Sigmoid colon (tissue), 7 donors: ENCODE data around the gene PPP1CB. TPM values are rescaled to one million over a fixed set of nuclear protein-coding genes. Genes with fewer than 3 reads are reported as not detected.
A peak's percentile ranks its signal among the peaks of the same experiment; 100 is the strongest.
"Not testable (repeated sequence)": the region's sequence is repeated elsewhere in the genome, so short reads cannot be mapped to it uniquely, and the experiment has no call there.

ENCODE experiments used
- DNase-seq: peaks from one replicate; pipeline ENCODE4 v3.0.0-alpha.2; 2019
- H3K27ac ChIP-seq, 4 donors: fragments of 200-600 bp; sonication (generic); one replicate each; pipeline ENCODE4 v1.5.1; 2016 to 2019; ENCODE audit warnings: mild to moderate bottlenecking in 1 of 4
- H3K27me3 ChIP-seq, 3 donors: fragments of 200-600 bp; sonication (generic); one replicate each; pipeline ENCODE4 v1.5.1; 2019; ENCODE audit warnings: mild to moderate bottlenecking in 1 of 3
- H3K36me3 ChIP-seq, 4 donors: fragments of 200-600 bp; sonication (generic); one replicate each; pipeline ENCODE4 v1.5.1; 2016 to 2019
- H3K4me1 ChIP-seq, 4 donors: fragments of 200-600 bp; sonication (generic); one replicate each; pipeline ENCODE4 v1.5.1; 2017 to 2019
- H3K4me3 ChIP-seq, 4 donors: fragments of 200-600 bp; sonication (generic); one replicate each; pipeline ENCODE4 v1.5.1; 2017 to 2019; ENCODE audit warnings: mild to moderate bottlenecking in 2 of 4, moderate library complexity in 1 of 4
- H3K9me3 ChIP-seq, 4 donors: fragments of 200-600 bp in 3 of 4; sonication (generic) in 3 of 4; one replicate each; pipeline versions ENCODE4 v1.5.1 to v1.6.1; 2013 to 2019
- EP300 ChIP-seq, 4 donors: sonication (generic); formaldehyde crosslinking; IDR thresholded peaks; one replicate each; pipeline ENCODE4 v1.6.1; 2017; ENCODE audit warnings: antibody characterized with exemption in 4 of 4
- POLR2A ChIP-seq, 2 donors: fragments of 450-650 bp; IDR thresholded peaks; one replicate each; pipeline ENCODE4 v1.6.1; 2016; ENCODE audit warnings: antibody characterized with exemption in 2 of 2, mild to moderate bottlenecking in 2 of 2, moderate library complexity in 2 of 2
- POLR2AphosphoS5 ChIP-seq, 4 donors: sonication (generic); formaldehyde crosslinking; IDR thresholded peaks; one replicate each; pipeline ENCODE4 v1.6.1; 2017; ENCODE audit warnings: antibody characterized with exemption in 4 of 4
- WGBS, 2 donors: extraction: QIAGEN DNeasy Blood & Tissue Kit; methylation state at CpG; one replicate each; pipeline ENCODE4 v1.1.7; 2013; 5-methylcytosine and 5-hydroxymethylcytosine counted together
- intact Hi-C: fragments of 100-400 bp; cut with DNase I; formaldehyde crosslinking; loops from one replicate; pipeline ENCODE4 v1.15.1; 2023
- polyA plus RNA-seq, 3 donors: library from polyadenylated mRNA; stranded (reverse); fragments of 200-250 nt; gene quantifications; one replicate each; pipeline ENCODE4 v1.2.3, GENCODE V29; 2013
- total RNA-seq, 4 donors: library from RNA; depleted of rRNA; stranded (reverse); fragments of >200 nt; gene quantifications; one replicate each; pipeline ENCODE4 v1.1.0, GENCODE V29; 2016
- TF ChIP-seq, protein P1 (sequence below), 4 experiments: fragments of 450-650 bp in 3 of 4; fragments of 200-600 bp in 1 of 4; IDR thresholded peaks; one replicate each; pipeline ENCODE4 v1.5.1; 2016 to 2019; ENCODE audit warnings: antibody characterized with exemption in 4 of 4, mild to moderate bottlenecking in 3 of 4, moderate library complexity in 2 of 4
- donor health status: healthy with polysubstance abuse.
- donor health status: Bipolar disorder and iron deficiency.
- donor health status: healthy.

PPP1CB gene
- total and polyA plus RNA-seq, 7 donors, result 88.7 to 567 (median 446) TPM

GRCh38 chr2:28779001-28779400 is 27.4 kb downstream of the PPP1CB start:
- Histone ChIP-seq H3K36me3 (peaks cover 0 to 75% (median 44%) of the 10 kb centered on the region in 4 donors), H3K4me3 (no peak overlapping the region), H3K27me3 (no peaks in the 10 kb centered on the region), H3K4me1 (peaks cover 0 to 48% (median 31%) of the 10 kb centered on the region in 4 donors), H3K27ac (peak overlapping the region in 1 of 4 donors; percentile 33), H3K9me3 (no peaks in the 10 kb centered on the region)
- 95 to 96% methylated on average over 2 of the region's 2 CpGs for WGBS, 2 donors
- no peak for DNase-seq
- intact Hi-C loops, result no loop called here
- TF ChIP-seq POLR2AphosphoS5 (IDR thresholded peaks at IDR 0.05) (peak in 1 of 4 donors; percentile 15), EP300 (IDR thresholded peaks at IDR 0.05) (no peak)

DNA sequence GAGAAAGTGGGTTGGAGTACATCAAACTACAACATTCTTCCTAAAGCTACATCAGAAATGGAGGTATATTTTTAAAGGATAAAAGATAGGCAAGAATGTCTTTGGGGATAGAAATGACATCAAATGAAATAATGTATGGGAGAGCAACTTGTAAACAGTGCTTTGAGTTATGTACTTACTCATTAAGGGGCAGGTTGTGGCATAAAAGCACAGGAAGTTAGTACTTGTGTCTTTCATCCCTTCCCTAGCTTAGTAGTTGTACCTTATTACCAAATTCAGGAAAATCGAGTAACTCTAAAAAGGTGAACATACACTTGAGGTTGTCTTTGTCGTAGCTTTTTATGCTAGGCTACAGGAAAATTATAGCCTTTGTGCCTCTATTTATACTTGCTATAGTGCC is 28.9 kb downstream of the PPP1CB start:
- Histone ChIP-seq H3K9me3 (no peaks in the 10 kb centered on the region), H3K4me1 (peaks cover 0 to 33% (median 19%) of the 10 kb centered on the region in 4 donors), H3K27me3 (no peaks in the 10 kb centered on the region), H3K36me3 (peaks cover 0 to 90% (median 52%) of the 10 kb centered on the region in 4 donors), H3K27ac (peak overlapping the region in 1 of 4 donors; percentile 7), H3K4me3 (no peak overlapping the region)
- intact Hi-C loops, result no loop called here
- TF ChIP-seq EP300 (IDR thresholded peaks at IDR 0.05), result no peak
- TF ChIP-seq POLR2AphosphoS5 (IDR thresholded peaks at IDR 0.05), result no peak
- TF ChIP-seq POLR2A (IDR thresholded peaks at IDR 0.05), result no peak
- DNase-seq, result no peak
- WGBS, 2 donors, result 78 to 88% methylated on average over 2 of the region's 2 CpGs

- Histone ChIP-seq H3K36me3 (peaks cover 0 to 99% (median 68%) of the 10 kb centered on the region in 4 donors), H3K27ac (no peak overlapping the region)
These were observed 30.8 kb downstream of the PPP1CB start for GRCh38 chr2:28782423-28782822.

GRCh38 chr2:28784570-28784969 is 32.9 kb downstream of the PPP1CB start:
- DNase-seq, H3K9me3 ChIP-seq, H3K4me1 ChIP-seq, intact Hi-C loops, H3K4me3 ChIP-seq, H3K27me3 ChIP-seq: not testable (repeated sequence)
- peaks cover 7 to 99% (median 63%) of the 10 kb centered on the region in 4 donors for H3K36me3 ChIP-seq
- H3K27ac ChIP-seq, result peak overlapping the region in 1 of 4 donors; percentile 15
- 88 to 95% methylated on average over 7 of the region's 7 CpGs for WGBS, 2 donors

More at GRCh38 chr2:28782423-28782822, 30.8 kb downstream of the PPP1CB start:
- no peaks in the 10 kb centered on the region for H3K27me3 ChIP-seq
- intact Hi-C loops, result no loop called here
- no peak for DNase-seq
- H3K4me3 ChIP-seq, result no peak overlapping the region
- H3K9me3 ChIP-seq, result no peaks in the 10 kb centered on the region
- TF ChIP-seq POLR2A (IDR thresholded peaks at IDR 0.05) (no peak), EP300 (IDR thresholded peaks at IDR 0.05) (no peak), POLR2AphosphoS5 (IDR thresholded peaks at IDR 0.05) (no peak)
- TF ChIP-seq, protein P1, sequence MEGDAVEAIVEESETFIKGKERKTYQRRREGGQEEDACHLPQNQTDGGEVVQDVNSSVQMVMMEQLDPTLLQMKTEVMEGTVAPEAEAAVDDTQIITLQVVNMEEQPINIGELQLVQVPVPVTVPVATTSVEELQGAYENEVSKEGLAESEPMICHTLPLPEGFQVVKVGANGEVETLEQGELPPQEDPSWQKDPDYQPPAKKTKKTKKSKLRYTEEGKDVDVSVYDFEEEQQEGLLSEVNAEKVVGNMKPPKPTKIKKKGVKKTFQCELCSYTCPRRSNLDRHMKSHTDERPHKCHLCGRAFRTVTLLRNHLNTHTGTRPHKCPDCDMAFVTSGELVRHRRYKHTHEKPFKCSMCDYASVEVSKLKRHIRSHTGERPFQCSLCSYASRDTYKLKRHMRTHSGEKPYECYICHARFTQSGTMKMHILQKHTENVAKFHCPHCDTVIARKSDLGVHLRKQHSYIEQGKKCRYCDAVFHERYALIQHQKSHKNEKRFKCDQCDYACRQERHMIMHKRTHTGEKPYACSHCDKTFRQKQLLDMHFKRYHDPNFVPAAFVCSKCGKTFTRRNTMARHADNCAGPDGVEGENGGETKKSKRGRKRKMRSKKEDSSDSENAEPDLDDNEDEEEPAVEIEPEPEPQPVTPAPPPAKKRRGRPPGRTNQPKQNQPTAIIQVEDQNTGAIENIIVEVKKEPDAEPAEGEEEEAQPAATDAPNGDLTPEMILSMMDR (IDR thresholded peaks at IDR 0.05), result no peak
- WGBS, 2 donors, result 64 to 80% methylated on average over 3 of the region's 3 CpGs
- H3K4me1 ChIP-seq, result peaks cover 0 to 14% (median 4%) of the 10 kb centered on the region in 4 donors

DNA sequence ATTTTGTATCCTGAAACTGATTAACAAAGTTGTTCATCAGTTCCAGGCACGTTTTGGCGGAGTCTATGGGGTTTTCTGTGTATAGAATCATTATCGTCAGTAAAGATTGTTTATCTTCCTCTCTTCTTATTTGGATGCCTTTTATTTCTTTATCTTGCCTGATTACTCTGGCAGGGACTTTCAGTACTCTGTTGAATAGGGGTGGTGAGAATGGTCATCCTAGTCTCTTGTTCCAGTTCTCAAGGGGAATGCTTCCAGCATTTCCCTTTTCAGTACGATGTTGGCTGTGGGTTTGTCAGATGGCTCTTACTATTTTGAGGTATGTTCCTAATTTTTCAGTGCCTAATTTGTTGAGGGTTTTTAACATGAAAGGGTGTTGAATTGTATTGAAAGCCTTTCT is 45.0 kb downstream of the PPP1CB start:
- TF ChIP-seq, protein P1 (IDR thresholded peaks at IDR 0.05), result no peak
- H3K36me3 ChIP-seq, result peaks cover 22 to 98% (median 40%) of the 10 kb centered on the region in 4 donors
- no peak for DNase-seq
- 75 to 89% methylated on average over 4 of the region's 4 CpGs for WGBS, 2 donors
- intact Hi-C loops, result no loop called here
- peaks cover 0 to 3% (median under 1%) of the 10 kb centered on the region in 4 donors for H3K4me1 ChIP-seq
- no peaks in the 10 kb centered on the region for H3K9me3 ChIP-seq
- no peak overlapping the region for H3K27ac ChIP-seq
- no peaks in the 10 kb centered on the region for H3K27me3 ChIP-seq
- no peak overlapping the region for H3K4me3 ChIP-seq

DNA sequence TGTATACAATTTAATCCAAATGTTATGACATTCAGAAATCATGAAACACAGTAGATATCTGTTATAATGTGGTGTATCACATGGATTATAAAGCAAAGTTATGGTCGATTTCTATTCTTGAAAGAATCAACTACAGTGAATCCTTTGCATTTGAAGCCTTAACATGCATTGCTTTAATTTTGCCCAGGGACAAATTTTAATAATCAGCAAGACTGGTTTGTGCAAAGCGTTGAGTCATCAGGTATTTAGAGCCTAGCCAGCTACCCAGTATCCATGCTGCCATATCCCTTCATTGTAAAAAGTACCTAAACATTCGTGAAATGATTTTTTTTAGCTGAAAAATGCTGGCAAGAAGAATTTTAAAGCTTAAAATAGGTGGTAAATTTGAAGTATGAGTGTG is 50.1 kb downstream of the PPP1CB start:
- Histone ChIP-seq H3K36me3 (peaks cover 9 to 84% (median 14%) of the 10 kb centered on the region in 4 donors), H3K27ac (peak overlapping the region in 1 of 4 donors; percentile 46), H3K4me3 (no peak overlapping the region), H3K9me3 (no peaks in the 10 kb centered on the region), H3K27me3 (no peaks in the 10 kb centered on the region), H3K4me1 (peaks cover 0 to 22% (median 12%) of the 10 kb centered on the region in 4 donors)
- TF ChIP-seq, protein P1 (IDR thresholded peaks at IDR 0.05), result no peak
- TF ChIP-seq EP300 (IDR thresholded peaks at IDR 0.05) (no peak), POLR2A (IDR thresholded peaks at IDR 0.05) (no peak), POLR2AphosphoS5 (IDR thresholded peaks at IDR 0.05) (no peak)
- WGBS, 2 donors, result 88 to 92% methylated on average over 3 of the region's 3 CpGs
- no peak for DNase-seq
- intact Hi-C loops, result no loop called here
